OCI-LY7 (cell line): ENCODE results near the gene SRGAP1.

ENCODE experiments used
- EZH2phosphoT487 ChIP-seq: fragments of 200-600 bp; sonication (generic); IDR thresholded peaks from 2 replicates; pipeline ENCODE4 v1.6.1; 2018; ENCODE audit warnings: low read depth, borderline replicate concordance, mild to moderate bottlenecking, mixed run types, antibody characterized with exemption, low read length, moderate library complexity, mixed read lengths
- TF ChIP-seq, protein P1 (sequence below): fragments of 200-600 bp; sonication (generic); conservative IDR thresholded peaks from 2 replicates; pipeline ENCODE4 v1.5.1; 2014; ENCODE audit warnings: mild to moderate bottlenecking, antibody characterized with exemption, low read length, moderate library complexity, mixed read lengths

- TF ChIP-seq, protein P1, sequence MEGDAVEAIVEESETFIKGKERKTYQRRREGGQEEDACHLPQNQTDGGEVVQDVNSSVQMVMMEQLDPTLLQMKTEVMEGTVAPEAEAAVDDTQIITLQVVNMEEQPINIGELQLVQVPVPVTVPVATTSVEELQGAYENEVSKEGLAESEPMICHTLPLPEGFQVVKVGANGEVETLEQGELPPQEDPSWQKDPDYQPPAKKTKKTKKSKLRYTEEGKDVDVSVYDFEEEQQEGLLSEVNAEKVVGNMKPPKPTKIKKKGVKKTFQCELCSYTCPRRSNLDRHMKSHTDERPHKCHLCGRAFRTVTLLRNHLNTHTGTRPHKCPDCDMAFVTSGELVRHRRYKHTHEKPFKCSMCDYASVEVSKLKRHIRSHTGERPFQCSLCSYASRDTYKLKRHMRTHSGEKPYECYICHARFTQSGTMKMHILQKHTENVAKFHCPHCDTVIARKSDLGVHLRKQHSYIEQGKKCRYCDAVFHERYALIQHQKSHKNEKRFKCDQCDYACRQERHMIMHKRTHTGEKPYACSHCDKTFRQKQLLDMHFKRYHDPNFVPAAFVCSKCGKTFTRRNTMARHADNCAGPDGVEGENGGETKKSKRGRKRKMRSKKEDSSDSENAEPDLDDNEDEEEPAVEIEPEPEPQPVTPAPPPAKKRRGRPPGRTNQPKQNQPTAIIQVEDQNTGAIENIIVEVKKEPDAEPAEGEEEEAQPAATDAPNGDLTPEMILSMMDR, result no peak
- TF ChIP-seq EZH2phosphoT487, result no peak
Measured at GRCh38 chr12:64157110-64157509, 312.6 kb downstream of the SRGAP1 start.
